Stimulated activated CD8-positive, alpha-beta memory T cell treated with anti-CD3 and anti-CD28 coated beads, Interleukin-2, amount 100 ng/mL, for 1 hour (primary cell): ENCODE data around the gene WNT11.

Experiments
- DNase-seq, 2 donors: peaks; one replicate each; pipeline ENCODE4 v3.0.0-alpha.2; 2020; ENCODE audit warnings: low read depth in 2 of 2

WNT11 gene

GRCh38 chr11:76153571-76153923, 52.8 kb downstream of the WNT11 start:
- DNase-seq = no peak

GRCh38 chr11:76152741-76153570, 53.3 kb downstream of the WNT11 start:
- no peak for DNase-seq

GRCh38 chr11:76152086-76152681, 54.1 kb downstream of the WNT11 start:
- DNase-seq = peak; percentile 58

- DNase-seq = no peak
Observed at GRCh38 chr11:76151556-76152085, 54.7 kb downstream of the WNT11 start.

GRCh38 chr11:76150141-76150540, 56.2 kb downstream of the WNT11 start:
- DNase-seq = no peak

GRCh38 chr11:76149713-76150112, 56.6 kb downstream of the WNT11 start:
- no peak for DNase-seq

GRCh38 chr11:76148941-76149613, 57.2 kb downstream of the WNT11 start:
- DNase-seq = no peak

- DNase-seq = no peak
Observed at GRCh38 chr11:76148231-76148630, 58.1 kb downstream of the WNT11 start.

- DNase-seq = no peak
Observed at GRCh38 chr11:76147106-76147740, 59.1 kb downstream of the WNT11 start.

- DNase-seq = no peak
Observed at GRCh38 chr11:76143274-76143673, 63.0 kb downstream of the WNT11 start.

- DNase-seq = no peak
Observed at GRCh38 chr11:76141901-76142588, 64.3 kb downstream of the WNT11 start.

- DNase-seq = no peak
Observed at GRCh38 chr11:76140912-76141574, 65.3 kb downstream of the WNT11 start.

- DNase-seq = no peak
Observed at GRCh38 chr11:76139314-76139713, 67.0 kb downstream of the WNT11 start.
